Bronchial smooth muscle cell (primary cell): ENCODE data around the gene OSCAR. TPM values are rescaled to one million over a fixed set of nuclear protein-coding genes. Genes with fewer than 3 reads are reported as not detected.

Experiments used
- total RNA-seq: library from RNA; depleted of rRNA; stranded (reverse); fragments of >200 nt; gene quantifications from 2 replicates; pipeline ENCODE4 v1.2.1, GENCODE V29; 2014

Gene OSCAR, protein sequence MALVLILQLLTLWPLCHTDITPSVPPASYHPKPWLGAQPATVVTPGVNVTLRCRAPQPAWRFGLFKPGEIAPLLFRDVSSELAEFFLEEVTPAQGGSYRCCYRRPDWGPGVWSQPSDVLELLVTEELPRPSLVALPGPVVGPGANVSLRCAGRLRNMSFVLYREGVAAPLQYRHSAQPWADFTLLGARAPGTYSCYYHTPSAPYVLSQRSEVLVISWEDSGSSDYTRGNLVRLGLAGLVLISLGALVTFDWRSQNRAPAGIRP
- under 0.01 TPM in 1 of 2 replicates, not detected in the other for total RNA-seq

DNA sequence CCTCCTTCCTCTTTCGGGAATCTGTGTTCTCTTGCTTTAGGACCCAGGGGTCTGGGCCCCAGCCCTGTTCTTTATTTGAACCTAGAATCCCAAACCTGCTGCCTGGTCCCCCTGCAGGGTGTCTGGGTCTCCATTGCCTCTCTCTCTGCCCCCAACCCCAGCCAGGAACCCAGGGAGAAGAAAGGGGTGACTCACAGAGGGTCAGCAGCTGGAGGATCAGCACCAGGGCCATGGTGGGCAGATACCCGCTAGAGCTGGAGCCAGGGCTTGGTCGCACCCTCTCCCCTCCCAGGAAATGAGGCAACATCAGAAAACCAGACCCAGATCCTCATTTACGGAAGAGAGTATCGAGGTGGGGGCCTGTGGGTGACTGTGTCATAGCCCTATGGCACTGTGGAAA, at the start of gene OSCAR:
OSCAR (minus strand) TSS at position 243 of the 400 bp plus-strand sequence; CDS start at position 232, 11 bp downstream.

DNA sequence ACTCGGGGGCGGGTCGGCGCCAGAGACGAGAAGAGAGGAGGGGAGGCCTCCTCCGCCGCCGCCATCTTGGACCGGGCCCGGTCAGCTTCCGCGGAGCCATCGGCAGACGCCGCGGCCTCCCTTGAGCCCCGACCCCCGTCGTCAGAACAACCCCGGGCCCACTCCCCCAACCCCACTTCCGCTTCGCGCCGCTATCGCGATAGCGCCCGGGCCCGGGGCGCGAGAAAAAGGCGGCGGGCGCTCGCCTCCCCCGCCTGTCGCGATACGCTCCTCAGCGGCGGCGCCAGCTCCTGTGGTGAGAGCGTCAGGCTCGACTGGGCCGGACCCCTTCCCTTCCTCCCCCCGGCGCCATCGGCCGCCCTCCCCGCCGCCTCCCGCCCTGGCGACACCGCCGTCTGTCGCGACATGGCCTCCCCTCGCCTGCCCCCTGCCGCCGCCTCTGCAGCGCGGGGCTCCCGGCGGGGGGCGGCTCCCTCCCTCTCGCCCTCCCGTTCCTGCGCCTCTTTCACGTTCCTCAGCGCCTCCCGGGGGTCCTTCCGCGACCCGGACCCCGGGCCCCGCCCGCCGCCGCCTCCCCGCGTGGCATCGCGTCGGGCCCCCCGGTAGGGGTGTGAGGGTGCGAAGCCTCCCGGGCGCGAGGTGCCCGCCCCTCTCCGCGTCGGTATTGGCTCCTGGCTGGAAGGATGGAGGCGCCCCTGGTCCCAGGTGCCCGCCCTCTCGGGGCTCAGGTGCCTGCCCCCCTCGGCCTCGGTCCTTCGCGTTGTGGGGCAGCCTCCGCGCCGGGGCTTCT, 37.3 kb upstream of the OSCAR start, which contains the start of gene CNOT3:
CNOT3 (plus strand) TSS at position 64 of the 790 bp plus-strand sequence. CDS start 5,217 bp downstream, outside the sequence.

DNA sequence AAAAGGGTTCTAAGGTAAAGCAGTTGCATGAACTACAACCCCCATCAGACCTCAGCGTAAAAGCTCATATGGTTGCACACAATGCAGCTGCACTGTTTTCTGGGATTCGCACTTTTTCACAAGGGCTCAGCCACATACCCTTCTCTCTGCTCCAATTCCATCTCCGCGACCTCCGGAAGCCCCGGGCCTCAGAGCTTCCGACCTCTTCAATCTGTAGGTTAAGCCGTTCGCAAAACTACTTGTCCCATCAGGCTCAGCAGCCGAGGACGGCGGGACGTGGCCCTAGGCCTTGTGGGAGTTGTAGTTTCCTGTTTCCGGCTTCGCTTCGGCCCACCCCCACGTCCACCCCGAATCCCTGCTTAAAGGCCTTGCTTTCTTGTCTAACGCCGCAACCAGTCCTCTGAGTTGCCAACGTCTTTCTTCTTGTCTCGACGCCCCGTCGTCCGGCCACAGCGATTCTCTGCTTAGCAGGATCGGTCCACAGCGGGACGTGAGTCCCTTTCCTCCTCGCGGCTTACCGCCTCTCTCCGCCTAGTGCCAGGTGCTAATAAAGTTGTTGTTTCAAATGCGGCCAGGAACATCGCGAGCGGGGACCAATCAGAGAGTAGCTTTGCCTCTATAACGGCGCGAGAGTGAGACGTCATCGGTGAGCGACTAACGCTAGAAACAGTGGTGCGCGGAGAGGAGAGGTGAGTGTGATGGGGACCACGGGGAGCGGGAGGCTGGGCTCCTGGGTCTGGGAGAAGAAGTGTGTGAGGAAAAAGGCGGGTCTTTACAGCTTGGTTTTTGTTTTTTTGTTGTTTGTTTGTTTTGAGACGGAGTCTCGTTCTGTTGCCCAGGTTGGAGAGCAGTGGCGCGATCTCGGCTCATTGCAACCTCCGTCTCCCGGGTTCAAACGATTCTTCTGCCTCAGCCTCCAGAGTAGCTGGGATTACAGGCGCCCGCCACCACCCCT, 14.8 kb upstream of the OSCAR start, which contains the start of the genes PRPF31 and TFPT:
PRPF31 (plus strand) TSS at position 646 of the 955 bp plus-strand sequence. CDS start 2,525 bp downstream, outside the sequence.
TFPT (minus strand) TSS at position 549 of the 955 bp plus-strand sequence; CDS start at position 161, 388 bp downstream.

GRCh38 chr19:54102421-54103169, 2.0 kb upstream of the OSCAR start, which contains the start of gene NDUFA3:
TSS of gene NDUFA3 (plus strand) at chr19:54102855. CDS start at chr19:54102879, 24 bp downstream.

GRCh38 chr19:54081032-54081431, 19.6 kb downstream of the OSCAR start, which contains the start of gene TARM1:
TSS of gene TARM1 (minus strand) at chr19:54081365. CDS start at chr19:54081340, 25 bp downstream.

GRCh38 chr19:54063350-54064116, 37.1 kb downstream of the OSCAR start, which contains the start of gene VSTM1:
TSS of gene VSTM1 (minus strand) at chr19:54063897. CDS start at chr19:54063777, 120 bp downstream.

Other genes with a start within 250 kb of the OSCAR start
- gene MYADM, start 232.9 kb downstream of the OSCAR start, total RNA-seq, result 3.3 and 5.2 TPM in 2 replicates
- gene PRKCG, start 218.6 kb downstream of the OSCAR start, total RNA-seq, result 0.17 TPM in 1 of 2 replicates, not detected in the other
- 0.47 and 3.1 TPM in 2 replicates for gene CACNG7, start 191.5 kb downstream of the OSCAR start, total RNA-seq
- 0.47 and 1.5 TPM in 2 replicates for gene CACNG8, start 137.9 kb downstream of the OSCAR start, total RNA-seq
- 0.34 and 0.47 TPM in 2 replicates for gene CACNG6, start 109.2 kb downstream of the OSCAR start, total RNA-seq
- gene VSTM1, start 36.9 kb downstream of the OSCAR start, total RNA-seq, result not detected in 2 replicates
- gene TARM1, start 19.4 kb downstream of the OSCAR start, total RNA-seq, result not detected in 2 replicates
- gene NDUFA3, start 2.1 kb upstream of the OSCAR start, total RNA-seq, result 15.8 and 21.4 TPM in 2 replicates
- gene TFPT, start 14.9 kb upstream of the OSCAR start, total RNA-seq, result 16.7 and 21.9 TPM in 2 replicates
- gene PRPF31, start 15.0 kb upstream of the OSCAR start, total RNA-seq, result 57.2 and 61.6 TPM in 2 replicates
- gene CNOT3, start 37.0 kb upstream of the OSCAR start, total RNA-seq, result 6.9 and 10.6 TPM in 2 replicates
- gene LENG1, start 58.9 kb upstream of the OSCAR start, total RNA-seq, result 4.6 and 6.1 TPM in 2 replicates
- 0.43 and 1.1 TPM in 2 replicates for gene TMC4, start 72.4 kb upstream of the OSCAR start, total RNA-seq
- gene MBOAT7, start 88.8 kb upstream of the OSCAR start, total RNA-seq, result 12.4 and 32.9 TPM in 2 replicates
- gene TSEN34, start 90.5 kb upstream of the OSCAR start, total RNA-seq, result 26.7 and 55.8 TPM in 2 replicates
- gene RPS9, start 100.1 kb upstream of the OSCAR start, total RNA-seq, result 1,382 and 2,467 TPM in 2 replicates
- gene LILRB3, start 122.2 kb upstream of the OSCAR start, total RNA-seq, result not detected in 2 replicates
- gene LILRA6, start 142.0 kb upstream of the OSCAR start, total RNA-seq, result not detected in 2 replicates
- not detected in 2 replicates for gene LILRB5, start 156.5 kb upstream of the OSCAR start, total RNA-seq
- not detected in 2 replicates for gene LILRB2, start 180.3 kb upstream of the OSCAR start, total RNA-seq
- not detected in 2 replicates for gene LILRA5, start 212.4 kb upstream of the OSCAR start, total RNA-seq
- gene LILRA4, start 238.4 kb upstream of the OSCAR start, total RNA-seq, result not detected in 2 replicates